ENCODE measurements around the gene HSPBP1. TPM values are rescaled to one million over a fixed set of nuclear protein-coding genes. Genes with fewer than 3 reads are reported as not detected.

The HSPBP1 gene
- total and polyA plus RNA-seq, 9 of the 15 experiments (the other 6 are each of a cell fraction or from before 2014, with no cell fraction given): 0.83 to 81.3 (median 21.8) TPM

- TF ChIP-seq EGR1 (conservative IDR thresholded peaks at IDR 0.05): no peak; the same call in none of the 2 replicates
- TF ChIP-seq HDAC8 (tag; IDR thresholded peaks at IDR 0.05): no peak
- no peak for TF ChIP-seq RAD21 (CRISPR knock-in tag; conservative IDR thresholded peaks at IDR 0.05 in 1 of 2, IDR thresholded peaks at IDR 0.05 in 1 of 2)
- TF ChIP-seq KAT2B (IDR thresholded peaks at IDR 0.05; ENCODE audit: low read depth, low read length): no peak
- no peak for TF ChIP-seq SMAD4 (CRISPR knock-in tag; conservative IDR thresholded peaks at IDR 0.05)
- TF ChIP-seq ATF4 (CRISPR knock-in tag; IDR thresholded peaks at IDR 0.05): no peak
- no peak for TF ChIP-seq ZNF79 (CRISPR knock-in tag; IDR thresholded peaks at IDR 0.05; ENCODE audit: low read depth)
- TF ChIP-seq USF1 (CRISPR knock-in tag; IDR thresholded peaks at IDR 0.05): 0 out of 2 replicates have a peak, but pooled peaks have one; percentile 43
- TF ChIP-seq IRF2 (CRISPR knock-in tag; IDR thresholded peaks at IDR 0.05): no peak
- TF ChIP-seq RBM14 (IDR thresholded peaks at IDR 0.05; ENCODE audit: borderline replicate concordance, insufficient read depth, low read depth, low read length): no peak
- no peak for TF ChIP-seq PPARD (CRISPR knock-in tag; IDR thresholded peaks at IDR 0.05)
- TF ChIP-seq MYNN (IDR thresholded peaks at IDR 0.05): peak; percentile 92; the same call in 1 of the 2 replicates
- TF ChIP-seq MYNN (CRISPR knock-in tag; IDR thresholded peaks at IDR 0.05): no peak
- TF ChIP-seq KDM5B (IDR thresholded peaks at IDR 0.05; ENCODE audit: insufficient replicate concordance, low read depth, low read length): no peak
- no peak for TF ChIP-seq HNRNPUL1 (IDR thresholded peaks at IDR 0.05; ENCODE audit: low read length)
- peak; percentile 20; the same call in 1 of the 2 replicates for TF ChIP-seq RNF2 (IDR thresholded peaks at IDR 0.05)
- no peak for TF ChIP-seq PTRF (tag; IDR thresholded peaks at IDR 0.05)
- no peak for TF ChIP-seq RBM17 (IDR thresholded peaks at IDR 0.05; ENCODE audit: borderline replicate concordance, low read depth, low read length)
- no peak for TF ChIP-seq POLR2AphosphoS2 (IDR thresholded peaks at IDR 0.05; ENCODE audit: low read length)
- no peak for TF ChIP-seq MCM7 (IDR thresholded peaks at IDR 0.05)
- peak; percentile 99 for TF ChIP-seq RFX1 (IDR thresholded peaks at IDR 0.05)
- TF ChIP-seq NR2C1 (IDR thresholded peaks at IDR 0.05): peak; percentile 97
- peak; percentile 98 for TF ChIP-seq NR2C1 (tag; IDR thresholded peaks at IDR 0.05)
- TF ChIP-seq AFF4 (CRISPR knock-in tag; IDR thresholded peaks at IDR 0.05): no peak
- TF ChIP-seq BMI1 (IDR thresholded peaks at IDR 0.05; ENCODE audit: low read length): peak; percentile 90
Measured at GRCh38 chr19:55279770-55280643, at the start of gene HSPBP1 (continued).
